ENCODE measurements around the gene ZFP69.

DNA sequence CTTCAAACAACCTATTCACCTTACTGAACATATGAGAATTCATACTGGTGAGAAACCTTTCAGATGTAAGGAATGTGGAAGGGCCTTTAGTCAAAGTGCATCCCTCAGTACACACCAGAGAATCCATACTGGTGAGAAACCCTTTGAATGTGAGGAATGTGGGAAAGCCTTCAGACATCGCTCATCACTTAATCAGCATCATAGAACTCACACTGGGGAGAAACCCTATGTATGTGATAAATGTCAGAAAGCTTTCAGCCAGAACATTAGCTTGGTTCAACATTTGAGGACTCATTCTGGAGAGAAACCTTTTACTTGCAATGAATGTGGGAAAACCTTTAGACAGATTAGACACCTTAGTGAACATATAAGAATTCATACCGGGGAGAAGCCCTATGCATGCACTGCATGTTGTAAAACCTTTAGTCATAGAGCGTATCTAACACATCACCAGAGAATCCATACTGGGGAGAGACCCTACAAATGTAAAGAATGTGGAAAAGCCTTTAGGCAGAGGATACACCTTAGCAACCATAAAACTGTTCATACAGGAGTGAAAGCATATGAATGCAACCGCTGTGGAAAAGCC lies 18.3 kb downstream of the ZFP69 start:
- TF ChIP-seq YY1 (IDR thresholded peaks at IDR 0.05; ENCODE audit: insufficient read depth, insufficient read length) (no peak), SUZ12 (IDR thresholded peaks at IDR 0.05; ENCODE audit: extremely low read depth, insufficient read depth, insufficient read length) (no peak), ZNF274 (IDR thresholded peaks at IDR 0.05; ENCODE audit: low read depth, low read length) (peak; percentile 93)

Measured in NT2/D1 (cell line).